ENCODE measurements around the gene DYNLL2.
A peak's percentile ranks its signal among the peaks of the same experiment; 100 is the strongest.
"Not testable (repeated sequence)": the region's sequence is repeated elsewhere in the genome, so short reads cannot be mapped to it uniquely, and the experiment has no call there.

DYNLL2 gene

GRCh38 chr17:58082870-58083490 lies at the start of gene DYNLL2:
DYNLL2 (plus strand) TSS chr17:58083419; CDS start chr17:58087091, 3,672 bp downstream.
- peak; percentile 54 to 84 for DNase-seq (ENCODE audit: extremely low read depth in 1 of 2, low read depth in 1 of 2)

- DNase-seq (ENCODE audit: extremely low read depth in 1 of 2, low read depth in 1 of 2): no peak
Measured at GRCh38 chr17:58039975-58040374, 43.2 kb upstream of the DYNLL2 start.

- no peak for DNase-seq (ENCODE audit: extremely low read depth in 1 of 2, low read depth in 1 of 2)
Measured at GRCh38 chr17:58040386-58040785, 42.8 kb upstream of the DYNLL2 start.

- no peak for DNase-seq (ENCODE audit: extremely low read depth in 1 of 2, low read depth in 1 of 2)
Measured at GRCh38 chr17:58041161-58041560, 42.1 kb upstream of the DYNLL2 start.

- no peak for DNase-seq (ENCODE audit: extremely low read depth in 1 of 2, low read depth in 1 of 2)
Measured at GRCh38 chr17:58043221-58044181, 39.7 kb upstream of the DYNLL2 start.

GRCh38 chr17:58044256-58044655 lies 39.0 kb upstream of the DYNLL2 start:
- DNase-seq (ENCODE audit: extremely low read depth in 1 of 2, low read depth in 1 of 2): not testable (repeated sequence)

DNA sequence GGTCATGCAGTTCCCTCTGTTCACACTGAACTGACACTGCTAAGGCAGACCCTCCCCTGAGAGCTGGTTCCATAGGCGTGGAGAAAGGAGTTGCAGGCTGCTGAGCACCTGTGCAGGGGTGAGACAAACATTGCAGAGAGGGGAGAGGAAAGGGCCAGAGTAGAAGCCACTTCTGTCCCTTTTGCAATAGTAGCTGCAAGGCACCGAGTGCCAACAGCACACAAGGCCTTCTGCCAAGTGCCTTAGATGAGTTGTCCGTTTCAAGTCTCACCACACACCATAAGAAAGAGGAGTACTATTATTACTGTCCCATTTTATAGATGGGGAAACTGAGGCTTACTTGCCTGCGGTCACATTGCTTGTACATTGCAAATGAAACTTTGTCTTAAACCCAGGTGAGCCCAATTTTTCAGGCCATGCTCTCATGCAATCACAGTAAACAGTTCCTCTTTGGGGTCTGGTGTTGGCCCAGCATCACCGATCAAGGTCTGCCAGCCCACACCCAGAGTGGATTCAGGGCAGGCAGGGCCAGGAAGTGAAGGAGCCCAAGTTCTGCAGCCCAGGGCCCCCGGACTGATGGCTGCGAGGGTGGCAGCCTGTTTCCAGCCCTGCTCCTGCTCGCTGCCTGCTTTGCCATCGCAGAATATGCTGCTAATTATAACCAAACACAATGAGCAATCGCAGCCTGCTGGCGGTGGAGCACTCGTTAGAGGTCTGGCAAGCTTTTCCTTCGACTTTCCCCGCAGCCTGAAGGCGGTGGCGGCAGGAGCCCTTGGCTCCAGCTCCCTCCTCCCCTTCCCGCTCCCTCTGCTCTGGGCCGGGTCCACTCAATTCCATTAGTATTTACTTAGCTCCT lies 36.8 kb upstream of the DYNLL2 start:
- DNase-seq (ENCODE audit: extremely low read depth in 1 of 2, low read depth in 1 of 2): no peak

- no peak for DNase-seq (ENCODE audit: extremely low read depth in 1 of 2, low read depth in 1 of 2)
Measured at GRCh38 chr17:58047376-58048150, 35.7 kb upstream of the DYNLL2 start.

DNA sequence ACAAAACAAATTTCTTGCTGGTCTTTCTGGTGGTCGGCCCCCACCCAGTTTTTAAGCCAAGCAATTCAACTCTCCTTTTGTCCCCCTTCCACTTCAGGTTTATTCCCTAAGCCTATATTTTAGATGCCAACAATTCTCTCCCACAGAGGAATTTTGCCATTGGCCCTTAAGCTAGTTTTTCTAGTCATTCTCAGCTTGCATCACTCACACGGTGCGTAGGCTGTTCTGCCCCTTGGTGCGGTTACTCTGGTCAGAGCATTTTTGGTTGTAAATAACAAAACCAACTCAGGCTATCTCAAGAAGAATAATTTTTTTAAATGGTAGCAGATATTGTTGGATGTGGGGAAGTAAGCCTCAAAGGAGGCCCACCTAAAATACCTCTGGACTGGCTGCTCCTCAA lies 33.7 kb upstream of the DYNLL2 start:
- no peak for DNase-seq (ENCODE audit: extremely low read depth in 1 of 2, low read depth in 1 of 2)

GRCh38 chr17:58050966-58051365 lies 32.3 kb upstream of the DYNLL2 start:
- no peak for DNase-seq (ENCODE audit: extremely low read depth in 1 of 2, low read depth in 1 of 2)

DNA sequence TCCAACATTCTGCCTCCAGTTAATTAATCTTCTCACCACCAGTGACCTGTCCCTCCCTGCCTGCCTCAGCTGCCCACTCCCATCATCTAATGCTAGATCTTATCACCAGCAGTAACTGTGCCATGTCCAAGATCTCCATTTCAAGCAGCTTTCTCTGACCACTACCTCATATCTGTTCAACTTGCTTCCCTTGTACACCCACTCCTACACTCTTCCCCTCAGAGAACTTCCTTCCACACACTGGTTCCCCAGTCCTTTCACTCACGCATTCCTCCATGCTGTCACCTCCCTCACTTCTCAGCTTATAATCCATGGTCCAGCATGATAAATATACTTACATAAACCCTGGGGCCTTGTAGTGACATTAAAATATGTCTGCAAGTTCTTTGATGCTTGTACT lies 31.8 kb upstream of the DYNLL2 start:
- DNase-seq (ENCODE audit: extremely low read depth in 1 of 2, low read depth in 1 of 2): no peak

- no peak for DNase-seq (ENCODE audit: extremely low read depth in 1 of 2, low read depth in 1 of 2)
Measured at GRCh38 chr17:58052407-58052806, 30.8 kb upstream of the DYNLL2 start.

GRCh38 chr17:58052945-58053715 lies 30.1 kb upstream of the DYNLL2 start:
- no peak for DNase-seq (ENCODE audit: extremely low read depth in 1 of 2, low read depth in 1 of 2)

- DNase-seq (ENCODE audit: extremely low read depth in 1 of 2, low read depth in 1 of 2): no peak
Measured at GRCh38 chr17:58054641-58055040, 28.6 kb upstream of the DYNLL2 start.

DNA sequence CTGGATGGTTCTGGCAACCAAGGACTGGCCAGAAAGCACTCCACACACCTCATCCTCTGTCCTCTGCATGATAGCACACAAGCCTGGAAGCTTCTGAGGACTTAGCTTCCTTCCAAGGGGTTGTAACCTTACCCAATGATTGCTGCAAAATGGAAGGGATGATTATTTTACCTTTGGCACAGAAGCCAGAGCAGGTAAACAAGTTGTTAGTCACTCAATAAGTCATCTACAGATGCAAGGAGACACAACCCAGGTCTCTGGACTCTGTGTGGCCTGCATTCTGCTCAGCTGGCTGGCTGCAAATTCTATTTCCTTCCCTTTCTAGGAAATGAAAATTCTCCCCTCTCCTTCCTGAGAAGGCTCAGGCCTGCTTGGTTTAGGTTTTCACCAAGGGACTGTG lies 26.7 kb upstream of the DYNLL2 start:
- DNase-seq (ENCODE audit: extremely low read depth in 1 of 2, low read depth in 1 of 2): no peak

- DNase-seq (ENCODE audit: extremely low read depth in 1 of 2, low read depth in 1 of 2): no peak
Measured at GRCh38 chr17:58059141-58059540, 24.1 kb upstream of the DYNLL2 start.

DNA sequence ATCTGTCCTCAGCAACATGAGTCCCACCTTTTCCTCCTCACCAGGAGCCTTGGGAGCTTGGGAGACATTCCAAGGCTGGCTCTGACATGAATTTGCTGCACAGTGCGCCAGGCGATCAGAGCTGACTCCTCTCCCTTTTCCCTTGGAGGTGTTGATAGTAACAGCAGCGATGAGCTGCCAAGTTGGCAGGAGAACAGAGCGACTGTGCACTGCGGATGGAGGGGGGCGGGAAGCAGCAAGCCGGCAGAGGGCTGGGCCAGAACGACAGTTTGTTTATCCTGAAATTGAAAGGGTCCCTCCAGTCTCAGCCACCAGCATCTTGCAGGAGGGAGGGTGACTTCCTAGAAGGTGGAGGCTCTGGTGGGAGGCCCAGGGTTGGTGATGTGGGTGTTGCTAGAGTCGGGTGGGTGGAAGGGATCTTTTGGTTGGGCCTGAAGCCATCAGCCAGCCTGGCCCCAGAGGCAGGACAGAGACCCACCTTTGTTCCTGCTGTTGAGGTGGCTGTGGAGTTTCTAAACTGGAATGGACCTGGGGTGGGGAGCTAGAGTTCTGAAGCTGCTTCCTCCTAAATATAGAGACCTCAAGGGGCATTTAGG lies 22.5 kb upstream of the DYNLL2 start:
- no peak for DNase-seq (ENCODE audit: extremely low read depth in 1 of 2, low read depth in 1 of 2)

DNA sequence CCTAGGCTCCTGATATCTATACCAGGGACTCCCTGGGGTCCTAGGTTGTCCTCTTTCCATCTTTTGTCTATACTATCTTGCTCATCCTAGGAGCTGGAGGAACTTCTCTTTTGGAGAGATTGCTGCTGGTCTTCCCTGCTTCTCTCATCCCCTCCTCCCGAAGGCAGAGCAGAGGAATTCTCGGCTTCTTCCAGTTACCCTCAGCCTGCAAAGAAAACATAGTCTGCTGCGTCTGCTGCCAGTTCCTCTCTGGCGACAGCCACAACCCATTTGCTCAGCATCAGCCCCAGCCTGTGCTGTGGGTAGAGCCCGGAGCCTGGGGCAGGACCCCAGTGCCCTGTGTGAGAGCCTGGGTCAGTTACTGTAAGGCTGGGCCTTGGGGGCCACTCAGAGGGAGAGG lies 21.5 kb upstream of the DYNLL2 start:
- no peak for DNase-seq (ENCODE audit: extremely low read depth in 1 of 2, low read depth in 1 of 2)

- DNase-seq (ENCODE audit: extremely low read depth in 1 of 2, low read depth in 1 of 2): no peak
Measured at GRCh38 chr17:58065238-58065637, 18.0 kb upstream of the DYNLL2 start.

Data from activated CD8-positive, alpha-beta memory T cell treated with anti-CD3 and anti-CD28 coated beads for 1 hour (primary cell).